Keratinocyte (primary cell): ENCODE data around the gene CHST15. TPM values are rescaled to one million over a fixed set of nuclear protein-coding genes. Genes with fewer than 3 reads are reported as not detected.

Experiments
- DNase-seq: peaks from one replicate; pipeline ENCODE4 v3.0.0-alpha.2; 2011; ENCODE audit warnings: low read depth, missing footprints, low spot score
- FAIRE-seq: peaks from 2 replicates; lab custom pipeline; 2011; peaks lifted over from hg19 to GRCh38; lab: Jason Lieb, UNC
- H2AFZ ChIP-seq: 2 replicates; pipeline ENCODE4 v1.6.0; 2012; ENCODE audit warnings: low read length, control low read depth, inconsistent platforms; ENCODE audit not compliant: control insufficient read depth
- H3K27ac ChIP-seq: 2 replicates; pipeline ENCODE4 v1.5.1; 2011; ENCODE audit warnings: low read length; ENCODE audit not compliant: control insufficient read depth, insufficient read depth
- H3K27me3 ChIP-seq: 3 replicates; pipeline ENCODE4 v1.6.0; 2011; ENCODE audit warnings: low read length; ENCODE audit not compliant: control insufficient read depth, insufficient read depth; ENCODE audit errors: extremely low read depth
- H3K36me3 ChIP-seq, 2 experiments: 2 replicates in 1 of 2; 3 replicates in 1 of 2; pipeline ENCODE4 v1.5.1; 2011; ENCODE audit warnings: low read length in 2 of 2, mild to moderate bottlenecking in 1 of 2; ENCODE audit not compliant: control insufficient read depth in 2 of 2, insufficient read depth in 2 of 2; ENCODE audit errors: extremely low read depth in 1 of 2
- H3K4me1 ChIP-seq: 3 replicates; pipeline ENCODE4 v1.5.1; 2011; ENCODE audit warnings: low read length; ENCODE audit not compliant: control insufficient read depth, insufficient read depth; ENCODE audit errors: extremely low read depth
- H3K4me2 ChIP-seq: 3 replicates; pipeline ENCODE4 v1.6.0; 2011; ENCODE audit warnings: low read depth, low read length; ENCODE audit not compliant: control insufficient read depth, insufficient read depth; ENCODE audit errors: extremely low read depth
- H3K4me3 ChIP-seq, 3 experiments: fragments of 200-600 bp in 1 of 3; sonication (generic) in 1 of 3; 2 replicates in 2 of 3; 3 replicates in 1 of 3; pipeline ENCODE4 v1.5.1; 2011 to 2016; ENCODE audit warnings: low read length in 3 of 3, mild to moderate bottlenecking in 3 of 3, control low read depth in 2 of 3, inconsistent platforms in 1 of 3, low read depth in 1 of 3, mixed read lengths in 1 of 3, mixed run types in 1 of 3, moderate library complexity in 1 of 3; ENCODE audit not compliant: control insufficient read depth in 2 of 3, insufficient read depth in 2 of 3; ENCODE audit errors: extremely low read depth in 1 of 3
- H3K79me2 ChIP-seq: 2 replicates; pipeline ENCODE4 v1.6.0; 2012; ENCODE audit warnings: low read length; ENCODE audit not compliant: control insufficient read depth, insufficient read depth
- H3K9ac ChIP-seq: 3 replicates; pipeline ENCODE4 v1.6.0; 2011; ENCODE audit warnings: low read length; ENCODE audit not compliant: control insufficient read depth, insufficient read depth; ENCODE audit errors: extremely low read depth
- H3K9me1 ChIP-seq: 3 replicates; pipeline ENCODE4 v1.6.0; 2011; ENCODE audit warnings: low read length; ENCODE audit not compliant: control insufficient read depth, insufficient read depth; ENCODE audit errors: extremely low read depth
- H3K9me3 ChIP-seq: 2 replicates; pipeline ENCODE4 v1.5.1; 2012; ENCODE audit warnings: low read depth, low read length; ENCODE audit not compliant: control insufficient read depth
- H4K20me1 ChIP-seq: 3 replicates; pipeline ENCODE4 v1.6.0; 2011; ENCODE audit warnings: low read length; ENCODE audit not compliant: control insufficient read depth, insufficient read depth; ENCODE audit errors: extremely low read depth
- CTCF ChIP-seq, 3 experiments: IDR thresholded peaks in 1 of 3; conservative IDR thresholded peaks in 1 of 3; optimal IDR thresholded peaks in 1 of 3; 2 replicates in 2 of 3; 3 replicates in 1 of 3; pipeline versions ENCODE3 to v1.5.1; 2011; ENCODE audit warnings: low read length in 3 of 3, mild to moderate bottlenecking in 3 of 3, moderate library complexity in 2 of 3, control low read depth in 1 of 3, inconsistent platforms in 1 of 3; ENCODE audit not compliant: insufficient read depth in 2 of 3; ENCODE audit errors: extremely low read depth in 1 of 3
- EZH2 ChIP-seq: IDR thresholded peaks from one replicate; pipeline ENCODE4 v1.6.1; 2012; ENCODE audit warnings: inconsistent platforms, mild to moderate bottlenecking, low read length, moderate library complexity
- dilution Hi-C: fragments of 300-500 bp; cut with MboI; formaldehyde crosslinking; loops from one replicate; pipeline ENCODE4 v1.7.0; 2020; ENCODE audit warnings: low sequenced_read_pairs; ENCODE audit not compliant: extremely low pct_ligation_motif_present
- polyA plus RNA-seq, 5 experiments: library from polyadenylated mRNA; depleted of rRNA in 3 of 5; stranded (reverse) in 3 of 5; stranded (forward) in 1 of 5; unstranded in 1 of 5; fragments of >200 nt; gene quantifications; 1 replicate in 1 of 5; 2 replicates in 3 of 5; 3 replicates in 1 of 5; pipeline versions ENCODE4 v1.2.1 to v1.2.3, GENCODE V29; 2011 to 2012; ENCODE audit warnings: missing spikeins in 2 of 5, low read depth in 1 of 5, low replicate concordance in 1 of 5

Gene CHST15
- polyA plus RNA-seq, 1 donor (not counting 4 experiments of a cell fraction or from before 2014, with no cell fraction given) = 24.5 TPM

- FAIRE-seq (no peak), DNase-seq (no peak)
- Histone ChIP-seq H3K4me2 (no peak overlapping the region), H3K4me3 (no peak overlapping the region), H3K27ac (no peak overlapping the region), H3K9me1 (peaks cover 5% of the 10 kb centered on the region), H3K9ac (no peak overlapping the region), H3K79me2 (peaks cover 30% of the 10 kb centered on the region), H3K27me3 (no peaks in the 10 kb centered on the region), H3K36me3 (peaks cover 0 to 10% of the 10 kb centered on the region in 2 experiments), H3K9me3 (no peaks in the 10 kb centered on the region), H4K20me1 (peaks cover 7% of the 10 kb centered on the region), H3K4me1 (peaks cover 20% of the 10 kb centered on the region), H2AFZ (no peak overlapping the region)
- dilution Hi-C loops = no loop called here
- TF ChIP-seq EZH2 (no peak), CTCF (optimal IDR thresholded peaks at IDR 0.05 in 1 of 3, IDR thresholded peaks at IDR 0.05 in 1 of 3, conservative IDR thresholded peaks at IDR 0.05 in 1 of 3; ENCODE audit: extremely low read depth in 1 of 3, insufficient read depth in 2 of 3, low read length in 3 of 3) (no peak)
Measured at GRCh38 chr10:124066126-124066700, 27.2 kb downstream of the CHST15 start.

GRCh38 chr10:124065382-124066125 is 27.8 kb downstream of the CHST15 start:
- Histone ChIP-seq H4K20me1 (peaks cover 7% of the 10 kb centered on the region), H3K4me2 (no peak overlapping the region), H3K4me1 (peaks cover 20% of the 10 kb centered on the region), H3K4me3 (no peak overlapping the region), H3K27ac (no peak overlapping the region), H3K27me3 (no peaks in the 10 kb centered on the region), H2AFZ (no peak overlapping the region), H3K9me1 (peaks cover 5% of the 10 kb centered on the region), H3K36me3 (peaks cover 0 to 10% of the 10 kb centered on the region in 2 experiments), H3K79me2 (peaks cover 24% of the 10 kb centered on the region), H3K9me3 (no peaks in the 10 kb centered on the region), H3K9ac (no peak overlapping the region)
- DNase-seq = no peak
- dilution Hi-C loops = no loop called here
- no peak for TF ChIP-seq EZH2
- no peak for FAIRE-seq
